ENCODE results near the gene MT1X.
"Not testable (repeated sequence)": the region's sequence is repeated elsewhere in the genome, so short reads cannot be mapped to it uniquely, and the experiment has no call there.

- not testable (repeated sequence) for TF ChIP-seq CTCF (IDR thresholded peaks at IDR 0.05; ENCODE audit: low read depth, low read length, missing input control); MAX (IDR thresholded peaks at IDR 0.05); RAD21 (IDR thresholded peaks at IDR 0.05); YY1 (IDR thresholded peaks at IDR 0.05); ATF3 (IDR thresholded peaks at IDR 0.05); GABPA (IDR thresholded peaks at IDR 0.05 in 1 of 2, conservative IDR thresholded peaks at IDR 0.05 in 1 of 2); TAF1 (conservative IDR thresholded peaks at IDR 0.05)
- TF ChIP-seq SP1 (IDR thresholded peaks at IDR 0.05) = peak; percentile 4
Observed at GRCh38 chr16:56672171-56672570, 10.1 kb upstream of the MT1X start.
